Glutamatergic neuron (in vitro differentiated cells): ENCODE results near the gene TCEAL1. TPM values are rescaled to one million over a fixed set of nuclear protein-coding genes. Genes with fewer than 3 reads are reported as not detected.

Experiments
- DNase-seq: peaks from one replicate; pipeline ENCODE4 v3.0.0; 2022
- H3K27ac Mint-ChIP-seq: one replicate; pipeline ENCODE4 v1.8.0; 2020; ENCODE audit warnings: mild to moderate bottlenecking, mixed read lengths, inconsistent platforms; ENCODE audit not compliant: unreplicated experiment
- H3K27me3 Mint-ChIP-seq: one replicate; pipeline ENCODE4 v1.8.0; 2020; ENCODE audit warnings: mild to moderate bottlenecking, moderate library complexity, mixed read lengths, inconsistent platforms; ENCODE audit not compliant: unreplicated experiment
- H3K36me3 Mint-ChIP-seq: one replicate; pipeline ENCODE4 v1.8.0; 2020; ENCODE audit warnings: mild to moderate bottlenecking, mixed read lengths, inconsistent platforms; ENCODE audit not compliant: unreplicated experiment
- H3K4me1 Mint-ChIP-seq: one replicate; pipeline ENCODE4 v1.8.0; 2020; ENCODE audit warnings: mild to moderate bottlenecking, low read depth, mixed read lengths, inconsistent platforms; ENCODE audit not compliant: unreplicated experiment
- H3K4me3 Mint-ChIP-seq: one replicate; pipeline ENCODE4 v1.8.0; 2020; ENCODE audit warnings: mild to moderate bottlenecking, mixed read lengths, inconsistent platforms; ENCODE audit not compliant: unreplicated experiment
- H3K9me3 Mint-ChIP-seq: one replicate; pipeline ENCODE4 v1.8.0; 2020; ENCODE audit warnings: mild to moderate bottlenecking, moderate library complexity, mixed read lengths, inconsistent platforms; ENCODE audit not compliant: unreplicated experiment
- CTCF ChIP-seq: fragments of 200-600 bp; sonication (generic); IDR thresholded peaks from one replicate; pipeline ENCODE4 v1.5.0; 2021; ENCODE audit not compliant: partially characterized antibody, unreplicated experiment
- total RNA-seq: library from RNA; stranded (reverse); fragmentation: NEBNext Ultra II Directional; extraction: Animal tissue kit (Norgen Biotek cat#: 25700); gene quantifications from one replicate; pipeline ENCODE4 v1.2.1, GENCODE V29; 2021; ENCODE audit not compliant: unreplicated experiment

Gene TCEAL1
- total RNA-seq, 1 donor from 2014 or later = 7.7 TPM

DNA sequence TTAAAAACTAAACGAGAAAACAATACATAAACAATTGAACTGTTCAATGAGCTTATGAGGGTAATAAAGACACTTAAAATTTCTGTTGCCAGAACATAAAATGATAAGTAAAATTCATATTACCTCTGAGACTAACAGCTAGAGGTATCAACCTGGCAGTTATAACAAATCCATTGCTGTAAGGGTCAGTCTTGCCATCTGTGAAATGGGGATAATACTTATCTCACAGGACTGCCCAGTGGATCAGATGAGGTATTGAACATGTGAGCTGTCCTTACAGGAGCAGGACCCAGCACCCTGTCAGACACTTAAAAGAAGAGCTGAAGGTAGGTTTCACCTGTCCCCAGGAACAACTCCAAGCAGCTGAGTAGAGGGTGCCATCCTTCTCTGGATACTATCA is 18.5 kb upstream of the TCEAL1 start:
- DNase-seq = no peak
- Mint-ChIP-seq H3K4me3 (no peak overlapping the region), H3K36me3 (no peaks in the 10 kb centered on the region), H3K4me1 (no peaks in the 10 kb centered on the region), H3K27me3 (no peaks in the 10 kb centered on the region), H3K9me3 (peaks cover 2% of the 10 kb centered on the region), H3K27ac (no peak overlapping the region)
- TF ChIP-seq CTCF = no peak

GRCh38 chrX:103613362-103613890 is 15.3 kb upstream of the TCEAL1 start:
- DNase-seq = no peak
- no peak overlapping the region for H3K27ac Mint-ChIP-seq
- peaks cover 4% of the 10 kb centered on the region for H3K4me1 Mint-ChIP-seq
- TF ChIP-seq CTCF = no peak
- no peak overlapping the region for H3K4me3 Mint-ChIP-seq
- H3K27me3 Mint-ChIP-seq = no peaks in the 10 kb centered on the region
- H3K9me3 Mint-ChIP-seq = no peaks in the 10 kb centered on the region
- H3K36me3 Mint-ChIP-seq = no peaks in the 10 kb centered on the region

DNA sequence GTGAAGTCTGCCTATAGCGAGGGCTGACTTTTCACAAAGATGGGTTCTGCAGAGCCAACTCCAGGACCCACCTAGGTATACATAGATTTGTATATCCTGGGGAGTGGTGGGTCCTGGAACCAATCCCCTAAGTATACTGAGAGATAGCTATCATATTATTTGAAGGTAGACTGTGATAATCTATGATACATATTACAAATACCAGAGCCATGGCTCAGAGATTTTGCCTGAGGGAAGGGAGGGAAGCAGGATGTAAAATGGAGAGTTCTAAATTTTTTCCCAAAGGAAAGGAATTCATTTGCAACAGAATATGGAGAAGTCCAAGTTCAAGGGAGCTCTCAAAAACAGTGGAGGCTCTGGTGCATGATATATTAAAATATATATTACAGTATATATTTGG is 13.8 kb upstream of the TCEAL1 start:
- no peak overlapping the region for H3K4me3 Mint-ChIP-seq

DNA sequence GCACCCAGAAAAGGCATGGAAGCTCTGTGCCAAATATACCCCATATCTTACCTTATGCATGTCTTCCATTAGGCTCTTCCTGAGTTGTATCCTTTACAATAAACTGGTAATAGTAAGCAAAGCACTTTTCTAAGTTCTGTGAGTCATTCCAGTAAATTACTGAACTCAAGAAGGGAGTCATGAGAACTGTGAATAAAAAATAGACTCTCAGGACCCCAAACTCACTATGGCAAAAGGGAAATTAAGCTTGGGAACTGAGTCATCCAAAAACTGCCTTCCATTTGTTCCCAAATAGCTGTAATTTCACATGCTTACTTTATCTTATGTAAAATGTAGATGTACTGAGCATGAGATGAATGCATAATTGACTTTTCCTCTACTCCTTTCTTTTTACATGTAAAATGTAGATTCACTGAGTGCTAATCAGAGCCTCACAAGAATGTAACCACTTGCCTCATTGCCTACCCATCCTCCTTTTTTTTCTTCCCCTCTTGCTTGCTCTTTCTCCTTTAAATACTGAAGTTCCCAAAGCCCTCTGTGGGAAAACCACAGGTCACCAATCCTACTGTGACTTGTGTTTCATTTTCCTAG is 12.9 kb upstream of the TCEAL1 start:
- no peak for DNase-seq
- Mint-ChIP-seq H3K4me1 (peaks cover 4% of the 10 kb centered on the region), H3K27ac (no peak overlapping the region), H3K9me3 (no peaks in the 10 kb centered on the region), H3K27me3 (no peaks in the 10 kb centered on the region), H3K36me3 (no peaks in the 10 kb centered on the region), H3K4me3 (no peak overlapping the region)
- TF ChIP-seq CTCF = no peak

More for the DNA sequence above, 13.8 kb upstream of the TCEAL1 start:
- H3K36me3 Mint-ChIP-seq = no peaks in the 10 kb centered on the region
- no peaks in the 10 kb centered on the region for H3K9me3 Mint-ChIP-seq
- H3K27me3 Mint-ChIP-seq = no peaks in the 10 kb centered on the region
- DNase-seq = no peak
- no peak overlapping the region for H3K27ac Mint-ChIP-seq
- TF ChIP-seq CTCF = no peak
- peaks cover 4% of the 10 kb centered on the region for H3K4me1 Mint-ChIP-seq

- no peaks in the 10 kb centered on the region for H3K9me3 Mint-ChIP-seq
- TF ChIP-seq CTCF = no peak
- no peaks in the 10 kb centered on the region for H3K27me3 Mint-ChIP-seq
- H3K4me3 Mint-ChIP-seq = no peak overlapping the region
- H3K36me3 Mint-ChIP-seq = no peaks in the 10 kb centered on the region
- no peak for DNase-seq
- no peak overlapping the region for H3K27ac Mint-ChIP-seq
- peaks cover 4% of the 10 kb centered on the region for H3K4me1 Mint-ChIP-seq
Observed at GRCh38 chrX:103616676-103617186, 12.0 kb upstream of the TCEAL1 start.
